ENCODE data around the gene CALCOCO1. TPM values are rescaled to one million over a fixed set of nuclear protein-coding genes. Genes with fewer than 3 reads are reported as not detected.

Gene CALCOCO1
- total and polyA plus RNA-seq, 8 donors: 60.3 to 441 (median 148) TPM

DNA sequence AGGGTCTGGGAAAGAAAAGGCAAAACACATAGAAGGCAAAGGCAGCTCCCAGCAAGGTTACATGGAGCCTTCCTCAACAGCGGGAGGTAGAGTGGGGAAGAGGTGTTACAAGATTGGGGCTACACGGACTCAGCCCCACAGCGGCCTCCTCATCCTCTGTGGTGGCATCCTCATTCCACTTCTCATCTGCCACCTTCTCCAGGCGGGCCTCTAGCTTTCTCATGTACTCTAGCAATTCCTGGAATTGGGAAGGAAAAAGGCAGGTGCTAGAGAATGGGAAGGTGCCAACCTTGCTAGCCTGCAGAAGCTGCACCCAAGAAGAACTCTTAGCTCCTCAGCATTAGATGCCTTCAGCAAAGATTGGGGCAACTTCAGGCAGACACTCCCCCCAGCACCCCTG is 13.2 kb downstream of the CALCOCO1 start:
- Histone ChIP-seq H3K27ac (no peak overlapping the region), H3K4me3 (no peak overlapping the region), H3K27me3 (no peaks in the 10 kb centered on the region), H3K36me3 (peaks cover 36 to 80% (median 79%) of the 10 kb centered on the region in 4 donors), H3K9me3 (no peaks in the 10 kb centered on the region), H3K4me1 (peaks cover 0 to 5% (median 0%) of the 10 kb centered on the region in 4 donors)
- no peak for DNase-seq
- TF ChIP-seq POLR2AphosphoS5 (IDR thresholded peaks at IDR 0.05) (no peak), POLR2A (IDR thresholded peaks at IDR 0.05) (no peak), CTCF (IDR thresholded peaks at IDR 0.05) (no peak), EP300 (IDR thresholded peaks at IDR 0.05) (no peak)
- intact Hi-C loops (cut with DNase I; ENCODE audit: low total_unique reads): no loop called here
- WGBS, 5 donors: 90 to 98% (median 97%) methylated on average over 4 of the region's 4 CpGs

DNA sequence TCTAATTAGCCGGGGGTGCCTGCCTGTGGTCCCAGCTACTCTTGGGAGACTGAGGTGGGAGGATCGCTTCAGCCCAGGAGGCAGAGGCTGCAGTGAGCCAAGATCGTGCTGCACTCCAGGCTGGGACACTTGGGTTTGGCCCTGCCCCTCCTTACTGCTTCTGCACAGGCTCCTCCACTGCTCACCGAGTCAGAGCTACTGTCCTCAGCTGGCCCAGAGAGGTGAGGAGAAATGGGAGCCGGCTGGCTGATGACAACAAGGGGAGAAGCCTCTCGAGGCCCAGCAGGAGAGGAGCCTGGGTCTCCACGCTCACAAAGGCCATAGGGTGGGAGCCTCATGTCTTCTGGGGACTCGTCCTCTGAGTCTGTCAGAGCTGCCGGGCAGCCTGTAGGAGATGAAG is 13.7 kb downstream of the CALCOCO1 start:
- Histone ChIP-seq H3K36me3 (peaks cover 33 to 75% (median 74%) of the 10 kb centered on the region in 4 donors), H3K27me3 (no peaks in the 10 kb centered on the region), H3K27ac (no peak overlapping the region), H3K4me1 (peaks cover 0 to 5% (median 0%) of the 10 kb centered on the region in 4 donors), H3K4me3 (no peak overlapping the region), H3K9me3 (no peaks in the 10 kb centered on the region)
- DNase-seq: no peak
- no peak for TF ChIP-seq POLR2A (IDR thresholded peaks at IDR 0.05)
- TF ChIP-seq POLR2AphosphoS5 (IDR thresholded peaks at IDR 0.05): no peak
- no peak for TF ChIP-seq EP300 (IDR thresholded peaks at IDR 0.05)
- no peak for TF ChIP-seq CTCF (IDR thresholded peaks at IDR 0.05)
- WGBS, 5 donors: 82 to 92% (median 88%) methylated on average over 7 to 9 of the region's 9 CpGs
- intact Hi-C loops (cut with DNase I; ENCODE audit: low total_unique reads): no loop called here

- Histone ChIP-seq H3K36me3 (peaks cover 33 to 62% (median 60%) of the 10 kb centered on the region in 4 donors), H3K4me1 (peaks cover 0 to 5% (median 0%) of the 10 kb centered on the region in 4 donors), H3K4me3 (no peak overlapping the region), H3K9me3 (no peaks in the 10 kb centered on the region), H3K27ac (no peak overlapping the region), H3K27me3 (peaks cover 0 to 8% (median 7%) of the 10 kb centered on the region in 3 donors)
- TF ChIP-seq EP300 (IDR thresholded peaks at IDR 0.05) (no peak), POLR2AphosphoS5 (IDR thresholded peaks at IDR 0.05) (no peak), POLR2A (IDR thresholded peaks at IDR 0.05) (no peak), CTCF (IDR thresholded peaks at IDR 0.05) (no peak)
- peak in 1 of 2 donors; percentile 27 for DNase-seq
- 73 to 82% (median 73%) methylated on average over 7 to 8 of the region's 8 CpGs for WGBS, 5 donors
- intact Hi-C loops (cut with DNase I; ENCODE audit: low total_unique reads): no loop called here
These were observed 15.1 kb downstream of the CALCOCO1 start for GRCh38 chr12:53712059-53712643.

DNA sequence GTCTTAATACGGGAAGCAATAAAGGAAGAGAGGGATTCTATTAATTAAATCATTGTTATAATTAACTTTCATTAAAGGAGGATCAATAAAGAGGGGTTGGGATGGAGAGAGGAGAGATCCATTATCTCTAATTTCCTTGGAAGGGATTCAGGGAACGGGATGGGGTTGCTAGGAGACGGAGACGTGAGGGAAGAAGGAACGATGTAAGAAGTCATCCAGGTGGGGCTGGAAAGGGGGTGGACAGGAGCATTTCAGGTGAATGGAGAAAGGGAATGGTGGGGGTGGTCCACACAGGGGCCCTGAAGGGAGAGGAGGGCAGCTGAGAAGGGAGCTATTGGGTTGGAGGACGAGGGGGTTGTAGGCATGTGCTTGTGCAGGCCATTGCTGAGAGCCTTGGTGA is 17.2 kb downstream of the CALCOCO1 start:
- intact Hi-C loops (cut with DNase I; ENCODE audit: low total_unique reads): no loop called here
- TF ChIP-seq POLR2AphosphoS5 (IDR thresholded peaks at IDR 0.05) (no peak), CTCF (IDR thresholded peaks at IDR 0.05) (no peak), EP300 (IDR thresholded peaks at IDR 0.05) (no peak), POLR2A (IDR thresholded peaks at IDR 0.05) (no peak)
- peaks cover 0 to 27% (median 11%) of the 10 kb centered on the region in 3 donors for H3K27me3 ChIP-seq
- H3K9me3 ChIP-seq: no peaks in the 10 kb centered on the region
- DNase-seq: no peak
- H3K4me3 ChIP-seq: no peak overlapping the region
- H3K36me3 ChIP-seq: peaks cover 19 to 41% (median 39%) of the 10 kb centered on the region in 4 donors
- no peak overlapping the region for H3K27ac ChIP-seq
- peaks cover 0 to 5% (median 0%) of the 10 kb centered on the region in 4 donors for H3K4me1 ChIP-seq
- 24 to 43% (median 37%) methylated on average over 6 of the region's 6 CpGs for WGBS, 5 donors
